ENCODE measurements around the gene NPR3. TPM values are rescaled to one million over a fixed set of nuclear protein-coding genes. Genes with fewer than 3 reads are reported as not detected.

NPR3 gene
- polyA plus RNA-seq, 1 donor (not counting 4 experiments of a cell fraction or from before 2014, with no cell fraction given): 0.12 TPM

DNA sequence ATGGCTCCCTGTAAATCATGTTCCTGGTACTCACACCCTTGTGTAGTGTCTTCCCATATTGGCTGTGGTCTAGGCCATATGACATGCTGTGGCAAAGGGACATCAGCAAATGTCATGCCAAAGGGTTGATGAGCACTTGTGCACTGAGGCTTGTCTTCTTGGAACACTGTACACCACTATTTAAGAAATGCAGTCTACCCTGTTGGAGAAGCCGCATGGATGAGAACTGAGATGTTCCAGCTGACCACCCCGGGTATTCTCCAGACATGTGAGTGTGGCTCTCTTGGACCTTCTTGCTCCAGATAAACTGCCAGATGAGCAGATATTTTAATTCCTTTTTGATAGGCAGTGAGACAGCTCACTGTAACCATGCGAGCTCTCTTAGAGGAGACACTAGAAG, 20.5 kb upstream of the NPR3 start:
- H3K9me3 ChIP-seq (ENCODE audit: control insufficient read depth, low read depth, low read length): no peaks in the 10 kb centered on the region
- no peaks in the 10 kb centered on the region for H3K9me1 ChIP-seq (ENCODE audit: control insufficient read depth, extremely low read depth, insufficient read depth, low read length)
- TF ChIP-seq, protein P1, sequence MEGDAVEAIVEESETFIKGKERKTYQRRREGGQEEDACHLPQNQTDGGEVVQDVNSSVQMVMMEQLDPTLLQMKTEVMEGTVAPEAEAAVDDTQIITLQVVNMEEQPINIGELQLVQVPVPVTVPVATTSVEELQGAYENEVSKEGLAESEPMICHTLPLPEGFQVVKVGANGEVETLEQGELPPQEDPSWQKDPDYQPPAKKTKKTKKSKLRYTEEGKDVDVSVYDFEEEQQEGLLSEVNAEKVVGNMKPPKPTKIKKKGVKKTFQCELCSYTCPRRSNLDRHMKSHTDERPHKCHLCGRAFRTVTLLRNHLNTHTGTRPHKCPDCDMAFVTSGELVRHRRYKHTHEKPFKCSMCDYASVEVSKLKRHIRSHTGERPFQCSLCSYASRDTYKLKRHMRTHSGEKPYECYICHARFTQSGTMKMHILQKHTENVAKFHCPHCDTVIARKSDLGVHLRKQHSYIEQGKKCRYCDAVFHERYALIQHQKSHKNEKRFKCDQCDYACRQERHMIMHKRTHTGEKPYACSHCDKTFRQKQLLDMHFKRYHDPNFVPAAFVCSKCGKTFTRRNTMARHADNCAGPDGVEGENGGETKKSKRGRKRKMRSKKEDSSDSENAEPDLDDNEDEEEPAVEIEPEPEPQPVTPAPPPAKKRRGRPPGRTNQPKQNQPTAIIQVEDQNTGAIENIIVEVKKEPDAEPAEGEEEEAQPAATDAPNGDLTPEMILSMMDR (optimal IDR thresholded peaks at IDR 0.05 in 1 of 3, IDR thresholded peaks at IDR 0.05 in 1 of 3, conservative IDR thresholded peaks at IDR 0.05 in 1 of 3; ENCODE audit: extremely low read depth in 1 of 3, insufficient read depth in 2 of 3, low read length in 3 of 3): no peak
- no peak for TF ChIP-seq EZH2 (IDR thresholded peaks at IDR 0.05; ENCODE audit: low read length)
- H3K9ac ChIP-seq (ENCODE audit: control insufficient read depth, extremely low read depth, insufficient read depth, low read length): no peak overlapping the region
- no peak overlapping the region for H3K4me3 ChIP-seq (ENCODE audit: control insufficient read depth in 2 of 3, extremely low read depth in 1 of 3, insufficient read depth in 2 of 3, low read depth in 1 of 3, low read length in 3 of 3)
- FAIRE-seq (no peak), DNase-seq (ENCODE audit: low read depth, low spot score) (no peak)
- H3K36me3 ChIP-seq (ENCODE audit: control insufficient read depth in 2 of 2, extremely low read depth in 1 of 2, insufficient read depth in 2 of 2, low read length in 2 of 2): no peaks in the 10 kb centered on the region
- H3K4me1 ChIP-seq (ENCODE audit: control insufficient read depth, extremely low read depth, insufficient read depth, low read length): no peaks in the 10 kb centered on the region
- no peak overlapping the region for H3K27ac ChIP-seq (ENCODE audit: control insufficient read depth, insufficient read depth, low read length)
- no peaks in the 10 kb centered on the region for H4K20me1 ChIP-seq (ENCODE audit: control insufficient read depth, extremely low read depth, insufficient read depth, low read length)
- no peaks in the 10 kb centered on the region for H3K27me3 ChIP-seq (ENCODE audit: control insufficient read depth, extremely low read depth, insufficient read depth, low read length)
- H3K4me2 ChIP-seq (ENCODE audit: control insufficient read depth, extremely low read depth, insufficient read depth, low read depth, low read length): no peak overlapping the region
- dilution Hi-C loops (cut with MboI; ENCODE audit: extremely low pct_ligation_motif_present, low sequenced_read_pairs): no loop called here
- H2AFZ ChIP-seq (ENCODE audit: control insufficient read depth, low read length): no peak overlapping the region
- no peaks in the 10 kb centered on the region for H3K79me2 ChIP-seq (ENCODE audit: control insufficient read depth, insufficient read depth, low read length)

DNA sequence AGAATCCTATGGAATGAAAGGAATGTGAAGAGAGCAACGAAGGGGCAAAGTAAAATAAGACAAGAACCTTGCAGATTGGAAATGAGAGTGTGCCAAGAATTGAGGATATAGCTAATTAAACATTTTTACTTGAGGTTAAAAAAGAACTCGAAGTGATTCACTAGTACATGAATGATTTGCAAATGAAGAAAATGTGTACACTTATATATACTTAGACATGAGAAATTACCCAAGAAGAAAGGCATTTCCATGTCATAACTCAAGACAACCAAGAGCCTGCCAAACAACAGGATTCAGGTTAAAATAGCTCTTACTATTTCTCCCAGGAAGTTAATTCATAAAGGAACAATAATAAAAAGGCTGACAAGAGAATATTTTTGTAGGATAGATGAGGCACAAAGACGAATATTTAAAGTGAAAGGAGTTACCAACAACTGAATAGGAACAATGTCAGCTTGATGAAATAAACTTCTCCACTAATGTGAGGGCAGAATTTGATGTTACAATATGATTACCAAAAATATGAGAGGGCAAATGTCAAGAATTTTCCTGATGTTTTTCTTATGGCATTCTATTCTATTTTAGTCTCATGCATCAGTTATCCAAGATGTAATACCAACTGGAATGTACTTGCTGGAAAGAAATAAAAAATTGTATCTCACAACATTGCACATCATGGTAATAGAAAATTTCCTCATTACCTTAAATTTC, 18.9 kb upstream of the NPR3 start:
- Histone ChIP-seq H3K27me3 (ENCODE audit: control insufficient read depth, extremely low read depth, insufficient read depth, low read length) (no peaks in the 10 kb centered on the region), H4K20me1 (ENCODE audit: control insufficient read depth, extremely low read depth, insufficient read depth, low read length) (no peaks in the 10 kb centered on the region), H3K9me3 (ENCODE audit: control insufficient read depth, low read depth, low read length) (no peaks in the 10 kb centered on the region), H3K36me3 (ENCODE audit: control insufficient read depth in 2 of 2, extremely low read depth in 1 of 2, insufficient read depth in 2 of 2, low read length in 2 of 2) (no peaks in the 10 kb centered on the region), H3K9ac (ENCODE audit: control insufficient read depth, extremely low read depth, insufficient read depth, low read length) (no peak overlapping the region), H3K4me2 (ENCODE audit: control insufficient read depth, extremely low read depth, insufficient read depth, low read depth, low read length) (no peak overlapping the region), H3K4me1 (ENCODE audit: control insufficient read depth, extremely low read depth, insufficient read depth, low read length) (no peaks in the 10 kb centered on the region), H3K4me3 (ENCODE audit: control insufficient read depth in 2 of 3, extremely low read depth in 1 of 3, insufficient read depth in 2 of 3, low read depth in 1 of 3, low read length in 3 of 3) (no peak overlapping the region), H3K27ac (ENCODE audit: control insufficient read depth, insufficient read depth, low read length) (no peak overlapping the region), H3K9me1 (ENCODE audit: control insufficient read depth, extremely low read depth, insufficient read depth, low read length) (no peaks in the 10 kb centered on the region), H3K79me2 (ENCODE audit: control insufficient read depth, insufficient read depth, low read length) (no peaks in the 10 kb centered on the region), H2AFZ (ENCODE audit: control insufficient read depth, low read length) (no peak overlapping the region)
- no peak for DNase-seq (ENCODE audit: low read depth, low spot score)
- no peak for FAIRE-seq
- dilution Hi-C loops (cut with MboI; ENCODE audit: extremely low pct_ligation_motif_present, low sequenced_read_pairs): no loop called here
- TF ChIP-seq, protein P1 (optimal IDR thresholded peaks at IDR 0.05 in 1 of 3, IDR thresholded peaks at IDR 0.05 in 1 of 3, conservative IDR thresholded peaks at IDR 0.05 in 1 of 3; ENCODE audit: extremely low read depth in 1 of 3, insufficient read depth in 2 of 3, low read length in 3 of 3): no peak
- no peak for TF ChIP-seq EZH2 (IDR thresholded peaks at IDR 0.05; ENCODE audit: low read length)

All from keratinocyte (primary cell).